Keratinocyte (primary cell): ENCODE measurements around the gene CD200R1.

Experiments
- CTCF ChIP-seq, 3 experiments: IDR thresholded peaks in 1 of 3; conservative IDR thresholded peaks in 1 of 3; optimal IDR thresholded peaks in 1 of 3; 2 replicates in 2 of 3; 3 replicates in 1 of 3; pipeline versions ENCODE3 to v1.5.1; 2011; ENCODE audit warnings: low read length in 3 of 3, mild to moderate bottlenecking in 3 of 3, moderate library complexity in 2 of 3, control low read depth in 1 of 3, inconsistent platforms in 1 of 3; ENCODE audit not compliant: insufficient read depth in 2 of 3; ENCODE audit errors: extremely low read depth in 1 of 3
- EZH2 ChIP-seq: IDR thresholded peaks from one replicate; pipeline ENCODE4 v1.6.1; 2012; ENCODE audit warnings: inconsistent platforms, mild to moderate bottlenecking, low read length, moderate library complexity

GRCh38 chr3:113019182-113020137 is 44.6 kb upstream of the CD200R1 start:
- no peak for TF ChIP-seq CTCF (optimal IDR thresholded peaks at IDR 0.05 in 1 of 3, IDR thresholded peaks at IDR 0.05 in 1 of 3, conservative IDR thresholded peaks at IDR 0.05 in 1 of 3; ENCODE audit: extremely low read depth in 1 of 3, insufficient read depth in 2 of 3, low read length in 3 of 3)
- no peak for TF ChIP-seq EZH2
